GM12878 (cell line): Measurements from ENCODE around the gene LMX1A. TPM values are rescaled to one million over a fixed set of nuclear protein-coding genes. Genes with fewer than 3 reads are reported as not detected.

Experiments
- ATAC-seq: fragments of 200-7000 bp; cut with Tn5 transposase; 3 replicates; pipeline ENCODE4 v1.9.1; 2020; ENCODE audit warnings: mild to moderate bottlenecking, moderate library complexity
- BruUV-seq: library from RNA; stranded (reverse); fragments of 400-500 nt; replicated peaks from 2 replicates; lab custom pipeline; 2021; lab: Mats Ljungman, UMichigan
- CTCF ChIA-PET: fragments of 300-600 bp; sonication (Branson Sonifier 250); formaldehyde crosslinking; extraction: SDS; loops from one replicate; lab custom pipeline; 2021; ENCODE audit warnings: inconsistent platforms; lab: Yijun Ruan, JAX
- POLR2A ChIA-PET: fragments of 350-600 bp; formaldehyde crosslinking; extraction: SDS; loops from one replicate; lab custom pipeline; 2021; ENCODE audit warnings: inconsistent platforms; lab: Charles Lee
- RAD21 ChIA-PET: fragments of 300-600 bp; sonication (Branson Sonifier 250); formaldehyde crosslinking; loops from one replicate; lab custom pipeline; 2023; ENCODE audit warnings: antibody characterized with exemption; ENCODE audit not compliant: unreplicated experiment; lab: Charles Lee
- SMC1A ChIA-PET: fragments of 300-600 bp; sonication (Branson Sonifier 250); formaldehyde crosslinking; loops from one replicate; lab custom pipeline; 2023; ENCODE audit not compliant: unreplicated experiment, uncharacterized antibody; lab: Charles Lee
- DNase-seq: peaks from one replicate; pipeline ENCODE4 v3.0.0-alpha.2; 2011; ENCODE audit warnings: low read depth, low spot score
- FAIRE-seq: peaks from 3 replicates; lab custom pipeline; 2011; peaks lifted over from hg19 to GRCh38; lab: Jason Lieb, UNC
- H2AFZ ChIP-seq: 2 replicates; pipeline ENCODE4 v1.6.0; 2011; ENCODE audit warnings: low read depth, low read length, control low read depth; ENCODE audit not compliant: control insufficient read depth
- H3K27ac ChIP-seq: 2 replicates; pipeline ENCODE4 v1.5.1; 2011; ENCODE audit warnings: control low read depth; ENCODE audit not compliant: control insufficient read depth, insufficient read depth
- H3K27me3 ChIP-seq, 2 experiments: replicated peaks in 1 of 2; 2 replicates each; pipeline versions ENCODE4 v1.6.0 to v1.6.1; 2011; ENCODE audit warnings: low read length in 1 of 2; ENCODE audit not compliant: control insufficient read depth in 2 of 2, insufficient read depth in 2 of 2
- H3K36me3 ChIP-seq, 2 experiments: 2 replicates each; pipeline ENCODE4 v1.5.1; 2011; ENCODE audit warnings: low read length in 1 of 2; ENCODE audit not compliant: control insufficient read depth in 2 of 2, insufficient read depth in 2 of 2
- H3K4me1 ChIP-seq: 2 replicates; pipeline ENCODE4 v1.6.1; 2011; ENCODE audit warnings: mild to moderate bottlenecking, low read length, moderate library complexity, mixed read lengths; ENCODE audit not compliant: control insufficient read depth, insufficient read depth
- H3K4me2 ChIP-seq: 2 replicates; pipeline ENCODE4 v1.6.0; 2011; ENCODE audit warnings: control low read depth; ENCODE audit not compliant: control insufficient read depth, insufficient read depth
- H3K4me3 ChIP-seq: fragments of 200-600 bp; sonication (generic); 2 replicates; pipeline ENCODE4 v1.5.1; 2016
- H3K79me2 ChIP-seq: 2 replicates; pipeline ENCODE4 v1.6.0; 2011; ENCODE audit warnings: low read length; ENCODE audit not compliant: control insufficient read depth, insufficient read depth
- H3K9ac ChIP-seq: 2 replicates; pipeline ENCODE4 v1.8.0; 2011; ENCODE audit warnings: low read length, control low read depth, mixed read lengths; ENCODE audit not compliant: control insufficient read depth, insufficient read depth
- H3K9me3 ChIP-seq: replicated peaks from 3 replicates; pipeline ENCODE4 v1.5.1; 2011; ENCODE audit warnings: mild to moderate bottlenecking, low read length; ENCODE audit not compliant: control insufficient read depth, insufficient read depth
- H4K20me1 ChIP-seq: 2 replicates; pipeline ENCODE4 v1.6.0; 2011; ENCODE audit not compliant: control insufficient read depth, insufficient read depth
- CREM ChIP-seq: IDR thresholded peaks from 2 replicates; pipeline ENCODE4 v1.6.1; 2014; ENCODE audit warnings: antibody characterized with exemption, low read depth
- IKZF2 ChIP-seq, 2 experiments: fragments of 450-650 bp; IDR thresholded peaks; 2 replicates each; pipeline ENCODE4 v1.6.1; 2017; ENCODE audit warnings: mild to moderate bottlenecking in 2 of 2, moderate library complexity in 2 of 2
- JUNB ChIP-seq: IDR thresholded peaks from 2 replicates; pipeline ENCODE4 v1.6.1; 2016; ENCODE audit warnings: antibody characterized with exemption, mild to moderate bottlenecking
- MTA3 ChIP-seq: IDR thresholded peaks from 2 replicates; pipeline ENCODE4 v1.6.1; 2012; ENCODE audit warnings: low read length, inconsistent platforms, borderline replicate concordance
- NR2C2 ChIP-seq: IDR thresholded peaks from 2 replicates; pipeline ENCODE4 v1.6.1; 2011; ENCODE audit warnings: borderline replicate concordance, low read depth; ENCODE audit not compliant: control insufficient read depth, insufficient read length
- PML ChIP-seq: IDR thresholded peaks from 2 replicates; pipeline ENCODE4 v1.6.1; 2012; ENCODE audit warnings: low read length, inconsistent platforms
- RB1 ChIP-seq: fragments of 450-650 bp; formaldehyde crosslinking; IDR thresholded peaks from 2 replicates; pipeline ENCODE4 v1.6.1; 2017; ENCODE audit warnings: mild to moderate bottlenecking, borderline replicate concordance
- SREBF2 ChIP-seq: IDR thresholded peaks from 2 replicates; pipeline ENCODE4 v1.6.1; 2012; ENCODE audit warnings: mild to moderate bottlenecking, low read length
- TAF1 ChIP-seq: IDR thresholded peaks from 2 replicates; pipeline ENCODE4 v1.6.1; 2011; ENCODE audit warnings: mild to moderate bottlenecking, low read depth, low read length, borderline replicate concordance
- TCF7 ChIP-seq: IDR thresholded peaks from 2 replicates; pipeline ENCODE4 v1.6.1; 2014; ENCODE audit warnings: antibody characterized with exemption, borderline replicate concordance
- YY1 ChIP-seq: IDR thresholded peaks from 2 replicates; pipeline ENCODE4 v1.6.1; 2011; ENCODE audit warnings: low read depth, mild to moderate bottlenecking, low read length
- ZZZ3 ChIP-seq: IDR thresholded peaks from 2 replicates; pipeline ENCODE4 v1.6.1; 2011; ENCODE audit warnings: low read depth; ENCODE audit not compliant: control insufficient read depth, insufficient read length
- WGBS: methylation state at CpG from one replicate; pipeline ENCODE4 v1.1.6; 2016; ENCODE audit warnings: low lambda C conversion rate; ENCODE audit not compliant: insufficient replicate concordance, insufficient coverage; ENCODE audit errors: missing lambda C conversion rate; 5-methylcytosine and 5-hydroxymethylcytosine counted together
- in situ Hi-C: fragments of 300-500 bp; cut with MboI; formaldehyde crosslinking; loops from 9 replicates; pipeline ENCODE4 v1.14.3; 2018; ENCODE audit warnings: mixed read lengths
- intact Hi-C: fragments of 100-400 bp; cut with micrococcal nuclease; formaldehyde crosslinking; loops from one replicate; pipeline ENCODE4 v1.14.2; 2022; ENCODE audit not compliant: unreplicated experiment
- polyA plus RNA-seq, 11 experiments: library from polyadenylated mRNA; depleted of rRNA in 4 of 11; unstranded in 6 of 11; stranded (reverse) in 5 of 11; fragments of >200 nt; fragmentation: Nextera tagmentation in 4 of 11; fragmentation: Illumina TruSeq in 1 of 11; extraction: Ambion mirVana in 4 of 11; extraction: Trizol in 1 of 11; gene quantifications; 1 replicate in 1 of 11; 2 replicates in 10 of 11; pipeline versions ENCODE4 v1.2.1 to v1.2.3, GENCODE V29; 2011 to 2016; ENCODE audit warnings: inconsistent platforms in 2 of 11, missing spikeins in 2 of 11, low read depth in 1 of 11
- total RNA-seq, 4 experiments: library from RNA; depleted of rRNA in 3 of 4; stranded (reverse); fragments of >200 nt in 3 of 4; fragmentation: Illumina TruSeq in 1 of 4; extraction: Trizol in 1 of 4; gene quantifications; 2 replicates each; pipeline versions ENCODE4 v1.2.1 to v1.2.3, GENCODE V29; 2013 to 2021
- TF ChIP-seq, protein P1 (sequence below): fragments of 450-650 bp; IDR thresholded peaks from 2 replicates; pipeline ENCODE4 v1.6.1; 2018; ENCODE audit warnings: borderline replicate concordance, mild to moderate bottlenecking; ENCODE audit not compliant: partially characterized antibody

The LMX1A gene
- total and polyA plus RNA-seq, 10 of the 15 experiments (the other 5 are each of a cell fraction or from before 2014, with no cell fraction given): not detected

DNA sequence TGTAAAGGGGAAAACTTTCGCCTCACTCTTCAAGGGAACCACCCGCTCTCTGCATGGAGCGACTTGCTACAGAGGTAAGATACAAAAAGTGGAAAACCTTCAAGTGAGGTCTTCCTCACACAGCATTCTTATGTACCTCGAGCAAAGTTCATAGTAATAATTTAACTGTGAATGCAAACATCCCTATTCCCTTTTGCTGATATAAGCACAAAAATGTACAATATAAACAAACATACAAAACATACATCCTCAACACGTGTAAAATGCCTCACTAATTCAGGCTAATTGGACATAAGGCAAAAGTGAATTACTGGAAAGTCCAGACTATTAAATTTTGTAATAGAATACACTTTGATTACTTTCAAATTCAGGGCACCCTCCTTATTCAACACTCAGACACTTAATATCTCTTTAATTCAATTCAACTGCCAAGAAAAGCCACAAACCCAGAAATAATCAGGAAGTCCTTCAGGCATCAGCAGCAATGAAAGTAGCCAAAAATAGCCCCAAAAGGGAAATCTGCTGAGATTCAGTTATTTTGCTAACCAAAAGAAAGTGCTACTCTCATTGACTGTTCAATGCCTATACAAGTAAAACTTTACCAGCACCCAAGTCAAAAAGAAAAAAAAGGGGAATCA, 15.2 kb upstream of the LMX1A start:
- ChIA-PET CTCF (interaction anchor here (0.7 to 5.3 kb wide), 2 partner anchors 10 to 59 kb away, joined by 3 to 38 read pairs; no protein-coding TSS in a partner anchor), RAD21 (no interaction called here), SMC1A (no interaction called here), POLR2A (no interaction called here)
- no peaks in the 10 kb centered on the region for H3K36me3 ChIP-seq
- FAIRE-seq (no peak), DNase-seq (no peak), ATAC-seq (no peak)
- H3K4me1 ChIP-seq: peaks cover 4% of the 10 kb centered on the region; the same call in 1 of the 2 replicates
- H4K20me1 ChIP-seq: no peaks in the 10 kb centered on the region; the same call in 1 of the 2 replicates
- H3K4me2 ChIP-seq: no peak overlapping the region
- H3K79me2 ChIP-seq: no peaks in the 10 kb centered on the region
- 0% methylated on average over 5 of the region's 5 CpGs for WGBS
- no peak for TF ChIP-seq MTA3
- TF ChIP-seq TAF1: no peak
- TF ChIP-seq RB1: no peak
- TF ChIP-seq JUNB: no peak
- TF ChIP-seq SREBF2: no peak
- no peak for TF ChIP-seq IKZF2 (IDR thresholded peaks at IDR 0.05)
- no peak for TF ChIP-seq TCF7
- TF ChIP-seq, protein P1, sequence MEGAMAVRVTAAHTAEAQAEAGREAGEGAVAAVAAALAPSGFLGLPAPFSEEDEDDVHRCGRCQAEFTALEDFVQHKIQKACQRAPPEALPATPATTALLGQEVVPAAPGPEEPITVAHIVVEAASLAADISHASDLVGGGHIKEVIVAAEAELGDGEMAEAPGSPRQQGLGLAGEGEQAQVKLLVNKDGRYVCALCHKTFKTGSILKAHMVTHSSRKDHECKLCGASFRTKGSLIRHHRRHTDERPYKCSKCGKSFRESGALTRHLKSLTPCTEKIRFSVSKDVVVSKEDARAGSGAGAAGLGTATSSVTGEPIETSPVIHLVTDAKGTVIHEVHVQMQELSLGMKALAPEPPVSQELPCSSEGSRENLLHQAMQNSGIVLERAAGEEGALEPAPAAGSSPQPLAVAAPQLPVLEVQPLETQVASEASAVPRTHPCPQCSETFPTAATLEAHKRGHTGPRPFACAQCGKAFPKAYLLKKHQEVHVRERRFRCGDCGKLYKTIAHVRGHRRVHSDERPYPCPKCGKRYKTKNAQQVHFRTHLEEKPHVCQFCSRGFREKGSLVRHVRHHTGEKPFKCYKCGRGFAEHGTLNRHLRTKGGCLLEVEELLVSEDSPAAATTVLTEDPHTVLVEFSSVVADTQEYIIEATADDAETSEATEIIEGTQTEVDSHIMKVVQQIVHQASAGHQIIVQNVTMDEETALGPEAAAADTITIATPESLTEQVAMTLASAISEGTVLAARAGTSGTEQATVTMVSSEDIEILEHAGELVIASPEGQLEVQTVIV: no peak
- no peak for TF ChIP-seq PML
- no peak for TF ChIP-seq NR2C2
- TF ChIP-seq ZZZ3: no peak
- no peak for TF ChIP-seq CREM
- TF ChIP-seq YY1: no peak
- BruUV-seq: no TSS peak
- H3K9ac ChIP-seq: no peak overlapping the region
- H3K27me3 ChIP-seq: peaks cover 2% of the 10 kb centered on the region in 2 experiments; a peak in 2 of 4 replicates
- no peak overlapping the region for H2AFZ ChIP-seq
- intact Hi-C loops: no loop called here
- H3K27ac ChIP-seq: no peak overlapping the region
- no peak overlapping the region for H3K4me3 ChIP-seq
- no peaks in the 10 kb centered on the region; the same call in 2 of the 3 replicates for H3K9me3 ChIP-seq
- in situ Hi-C loops: no loop called here
